ENCODE measurements around the gene LCN10. TPM values are rescaled to one million over a fixed set of nuclear protein-coding genes. Genes with fewer than 3 reads are reported as not detected.

LCN10 gene
- total RNA-seq, 4 donors from 2014 or later: 0.68 to 8.6 (median 3.8) TPM

- TF ChIP-seq, protein P1, sequence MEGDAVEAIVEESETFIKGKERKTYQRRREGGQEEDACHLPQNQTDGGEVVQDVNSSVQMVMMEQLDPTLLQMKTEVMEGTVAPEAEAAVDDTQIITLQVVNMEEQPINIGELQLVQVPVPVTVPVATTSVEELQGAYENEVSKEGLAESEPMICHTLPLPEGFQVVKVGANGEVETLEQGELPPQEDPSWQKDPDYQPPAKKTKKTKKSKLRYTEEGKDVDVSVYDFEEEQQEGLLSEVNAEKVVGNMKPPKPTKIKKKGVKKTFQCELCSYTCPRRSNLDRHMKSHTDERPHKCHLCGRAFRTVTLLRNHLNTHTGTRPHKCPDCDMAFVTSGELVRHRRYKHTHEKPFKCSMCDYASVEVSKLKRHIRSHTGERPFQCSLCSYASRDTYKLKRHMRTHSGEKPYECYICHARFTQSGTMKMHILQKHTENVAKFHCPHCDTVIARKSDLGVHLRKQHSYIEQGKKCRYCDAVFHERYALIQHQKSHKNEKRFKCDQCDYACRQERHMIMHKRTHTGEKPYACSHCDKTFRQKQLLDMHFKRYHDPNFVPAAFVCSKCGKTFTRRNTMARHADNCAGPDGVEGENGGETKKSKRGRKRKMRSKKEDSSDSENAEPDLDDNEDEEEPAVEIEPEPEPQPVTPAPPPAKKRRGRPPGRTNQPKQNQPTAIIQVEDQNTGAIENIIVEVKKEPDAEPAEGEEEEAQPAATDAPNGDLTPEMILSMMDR (IDR thresholded peaks at IDR 0.05; ENCODE audit: low read depth): no peak
Measured at GRCh38 chr9:136697821-136698526, 44.8 kb downstream of the LCN10 start.

DNA sequence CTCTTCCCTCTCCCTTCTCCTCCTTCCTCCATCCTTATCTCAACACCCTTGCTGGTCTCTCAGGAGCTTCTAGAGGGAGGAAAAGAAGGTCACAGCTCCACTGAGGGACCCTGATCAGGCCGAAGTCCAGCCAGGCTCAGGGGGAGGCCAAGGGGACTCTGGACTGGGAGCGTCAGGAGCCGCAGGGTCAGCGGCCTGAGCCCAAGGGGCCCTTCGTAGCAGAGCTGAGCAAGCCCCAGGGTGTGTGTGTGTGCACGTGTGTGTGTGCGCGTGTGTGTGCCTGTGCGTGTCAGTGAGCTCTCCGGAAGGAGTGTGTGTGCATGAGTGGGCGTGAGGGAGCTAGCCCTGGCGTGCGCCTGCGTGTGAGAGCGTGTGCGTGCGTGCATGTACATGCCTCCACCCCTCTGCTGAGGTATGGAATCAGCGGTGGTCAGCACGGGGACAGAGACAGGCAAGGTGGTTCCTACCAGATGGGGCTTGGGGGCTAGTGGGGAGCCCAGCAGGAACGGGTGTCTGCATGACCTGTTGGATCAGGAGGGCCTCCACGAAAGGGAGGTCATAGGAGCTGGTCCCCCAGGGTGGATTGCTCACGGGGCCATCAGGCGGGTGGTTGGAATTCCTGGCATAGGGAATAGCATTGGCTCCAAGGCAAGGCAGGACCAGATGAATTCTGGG lies 45.5 kb downstream of the LCN10 start:
- TF ChIP-seq, protein P1 (IDR thresholded peaks at IDR 0.05; ENCODE audit: low read depth): no peak

GRCh38 chr9:136696502-136696901 lies 46.2 kb downstream of the LCN10 start:
- TF ChIP-seq, protein P1 (IDR thresholded peaks at IDR 0.05; ENCODE audit: low read depth): no peak

GRCh38 chr9:136695955-136696354 lies 46.8 kb downstream of the LCN10 start:
- TF ChIP-seq, protein P1 (IDR thresholded peaks at IDR 0.05; ENCODE audit: low read depth): no peak

DNA sequence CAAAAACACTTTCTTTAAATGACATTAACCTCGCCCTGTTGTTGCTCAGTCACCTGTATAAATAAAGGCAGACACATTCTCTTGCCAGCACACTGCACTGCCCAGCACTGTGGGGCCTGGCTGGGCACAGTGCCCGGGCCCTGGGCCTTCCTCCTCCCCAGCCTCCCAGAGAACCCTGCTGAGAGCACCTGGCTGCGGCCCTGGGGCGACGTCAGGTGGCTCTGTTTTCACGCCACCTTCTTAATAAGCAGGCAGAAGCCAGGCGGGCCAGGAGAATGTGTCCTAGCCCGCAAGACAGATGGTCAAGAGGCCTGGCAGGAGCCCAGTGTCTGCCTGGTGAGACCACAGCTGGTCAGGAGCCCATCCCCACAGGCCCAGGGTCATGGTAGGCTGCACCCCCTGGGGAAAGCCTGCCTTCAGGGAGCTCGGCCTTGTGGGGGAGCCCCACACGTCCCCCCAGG lies 47.3 kb downstream of the LCN10 start:
- TF ChIP-seq, protein P1 (IDR thresholded peaks at IDR 0.05; ENCODE audit: low read depth): no peak

DNA sequence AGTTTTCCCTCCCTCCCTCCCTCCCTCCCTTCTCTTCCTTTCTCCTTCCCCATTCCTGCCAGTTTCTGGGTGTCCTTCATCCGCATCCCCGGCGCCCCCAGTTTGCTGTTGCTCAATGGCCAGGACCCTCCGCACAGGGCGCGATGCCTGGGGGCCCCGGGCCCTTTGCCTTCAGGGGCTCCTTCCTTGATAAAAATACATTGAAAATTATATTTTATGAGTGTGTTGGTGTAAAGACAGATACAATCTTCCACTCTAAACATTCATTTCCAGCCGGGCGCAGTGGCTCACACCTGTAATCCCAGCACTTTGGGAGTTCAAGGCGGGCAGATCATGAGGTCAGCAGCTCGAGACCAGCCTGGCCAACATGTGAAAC lies 47.9 kb downstream of the LCN10 start:
- TF ChIP-seq, protein P1 (IDR thresholded peaks at IDR 0.05; ENCODE audit: low read depth): no peak

DNA sequence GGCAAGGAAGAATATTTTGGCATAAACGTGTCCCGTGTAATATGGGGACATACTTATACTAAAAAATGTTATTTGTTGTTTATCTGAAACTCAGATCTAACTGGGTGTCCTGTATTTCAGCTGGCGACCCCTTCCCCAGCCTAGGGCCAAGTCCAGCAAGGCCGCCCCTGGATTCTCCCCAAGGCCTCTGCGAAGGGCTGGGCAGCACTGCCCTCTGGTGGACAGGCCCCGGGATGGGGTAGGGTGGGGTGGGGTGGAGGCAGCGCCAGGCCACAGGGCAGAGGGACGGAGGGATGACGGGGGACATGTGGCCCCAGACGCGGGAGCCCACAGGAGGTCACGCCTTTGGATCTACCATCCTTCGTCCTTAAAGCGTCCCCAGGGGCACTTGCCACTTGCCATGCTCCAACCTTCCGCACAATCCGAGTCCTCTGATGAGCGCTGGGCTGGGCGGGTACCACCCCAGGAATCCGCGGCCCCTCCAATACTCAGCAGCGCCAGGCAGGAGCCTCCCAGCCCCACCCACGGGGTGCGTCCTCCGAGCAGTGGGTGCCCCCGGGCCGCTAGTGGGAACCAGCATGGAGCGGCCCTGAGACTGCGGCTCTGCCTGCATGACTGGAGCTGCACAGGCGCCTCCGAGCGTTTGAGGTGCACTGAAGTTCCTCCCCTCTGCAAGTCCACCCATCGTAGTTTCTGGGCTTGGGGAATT lies 48.4 kb downstream of the LCN10 start:
- TF ChIP-seq, protein P1 (IDR thresholded peaks at IDR 0.05; ENCODE audit: low read depth): no peak

Data from subcutaneous adipose tissue (tissue), 4 donors.